Chondrocyte (in vitro differentiated cells): ENCODE results near the gene ITGB1BP1. TPM values are rescaled to one million over a fixed set of nuclear protein-coding genes. Genes with fewer than 3 reads are reported as not detected.
"Not testable (repeated sequence)": the region's sequence is repeated elsewhere in the genome, so short reads cannot be mapped to it uniquely, and the experiment has no call there.

Experiments
- DNase-seq: peaks from one replicate; pipeline ENCODE4 v3.0.0; 2021; ENCODE audit warnings: mixed read lengths, low spot score
- H3K27ac Mint-ChIP-seq: one replicate; pipeline ENCODE4 v1.8.0; 2021; ENCODE audit warnings: mild to moderate bottlenecking, moderate library complexity, mixed read lengths; ENCODE audit not compliant: unreplicated experiment
- H3K27me3 Mint-ChIP-seq: 2 replicates; pipeline ENCODE4 v1.8.0; 2021; ENCODE audit warnings: low read depth, mixed read lengths
- H3K36me3 Mint-ChIP-seq: 2 replicates; pipeline ENCODE4 v1.8.0; 2021; ENCODE audit warnings: low read depth, mixed read lengths
- H3K4me1 Mint-ChIP-seq: 2 replicates; pipeline ENCODE4 v1.8.0; 2021; ENCODE audit warnings: low read depth, mild to moderate bottlenecking, mixed read lengths
- H3K4me3 Mint-ChIP-seq: one replicate; pipeline ENCODE4 v1.8.0; 2021; ENCODE audit warnings: mild to moderate bottlenecking, moderate library complexity, mixed read lengths; ENCODE audit not compliant: unreplicated experiment
- H3K9me3 Mint-ChIP-seq: 2 replicates; pipeline ENCODE4 v1.8.0; 2021; ENCODE audit warnings: low read depth, mixed read lengths
- CTCF ChIP-seq: fragments of 200-600 bp; sonication (generic); IDR thresholded peaks from 2 replicates; pipeline ENCODE4 v1.5.0; 2021; ENCODE audit warnings: antibody characterized with exemption, mild to moderate bottlenecking, moderate library complexity
- total RNA-seq: library from RNA; stranded (reverse); gene quantifications from 3 replicates; pipeline ENCODE4 v1.2.1, GENCODE V29; 2021

ITGB1BP1 gene
- total RNA-seq, 1 donor from 2014 or later, result 117 TPM

DNA sequence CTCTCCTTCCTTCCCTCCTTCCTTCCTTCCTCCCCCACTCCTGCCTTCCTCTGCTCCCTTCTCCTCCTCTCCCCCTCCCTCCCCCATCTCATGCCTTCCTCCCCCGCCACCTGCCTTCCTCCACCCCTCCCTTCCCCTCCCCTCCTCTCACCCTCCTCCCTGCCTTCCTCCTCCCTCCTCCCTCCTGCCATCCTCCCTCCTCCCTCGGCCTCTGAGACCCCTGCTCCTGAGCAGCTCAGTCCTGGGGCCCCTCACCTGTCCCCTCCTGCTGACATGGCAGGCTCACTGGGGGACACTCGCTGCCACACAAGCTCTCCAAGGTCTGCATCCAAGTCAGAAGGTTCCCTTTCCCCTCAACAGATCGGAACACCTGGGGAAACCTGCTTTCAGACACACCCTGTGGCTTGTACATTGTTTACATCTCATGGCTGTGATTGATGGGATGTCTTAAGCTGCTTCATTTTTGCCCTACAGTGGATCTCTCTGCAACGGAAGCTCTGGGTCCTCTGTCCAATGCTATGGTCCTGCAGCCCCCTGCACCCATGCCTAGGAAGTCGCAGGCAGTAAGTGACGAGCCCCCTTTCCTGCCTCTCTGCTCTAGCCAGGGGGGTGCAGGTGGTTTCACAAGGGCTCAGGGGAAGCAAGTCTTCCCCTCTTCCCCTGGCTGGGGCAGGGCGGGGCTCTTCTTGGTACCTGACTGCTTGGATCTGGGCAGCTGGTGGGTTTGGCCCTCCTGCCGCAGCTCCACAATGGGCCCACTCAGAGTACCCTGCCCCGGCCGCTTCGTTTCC, 22.9 kb downstream of the ITGB1BP1 start:
- no peak for DNase-seq
- no peaks in the 10 kb centered on the region for H3K9me3 Mint-ChIP-seq
- no peak overlapping the region for H3K4me3 Mint-ChIP-seq
- peaks cover 21% of the 10 kb centered on the region for H3K4me1 Mint-ChIP-seq
- peak overlapping the region; percentile 57 for H3K27ac Mint-ChIP-seq
- no peaks in the 10 kb centered on the region for H3K27me3 Mint-ChIP-seq
- no peak for TF ChIP-seq CTCF
- H3K36me3 Mint-ChIP-seq, result peaks cover 17% of the 10 kb centered on the region

DNA sequence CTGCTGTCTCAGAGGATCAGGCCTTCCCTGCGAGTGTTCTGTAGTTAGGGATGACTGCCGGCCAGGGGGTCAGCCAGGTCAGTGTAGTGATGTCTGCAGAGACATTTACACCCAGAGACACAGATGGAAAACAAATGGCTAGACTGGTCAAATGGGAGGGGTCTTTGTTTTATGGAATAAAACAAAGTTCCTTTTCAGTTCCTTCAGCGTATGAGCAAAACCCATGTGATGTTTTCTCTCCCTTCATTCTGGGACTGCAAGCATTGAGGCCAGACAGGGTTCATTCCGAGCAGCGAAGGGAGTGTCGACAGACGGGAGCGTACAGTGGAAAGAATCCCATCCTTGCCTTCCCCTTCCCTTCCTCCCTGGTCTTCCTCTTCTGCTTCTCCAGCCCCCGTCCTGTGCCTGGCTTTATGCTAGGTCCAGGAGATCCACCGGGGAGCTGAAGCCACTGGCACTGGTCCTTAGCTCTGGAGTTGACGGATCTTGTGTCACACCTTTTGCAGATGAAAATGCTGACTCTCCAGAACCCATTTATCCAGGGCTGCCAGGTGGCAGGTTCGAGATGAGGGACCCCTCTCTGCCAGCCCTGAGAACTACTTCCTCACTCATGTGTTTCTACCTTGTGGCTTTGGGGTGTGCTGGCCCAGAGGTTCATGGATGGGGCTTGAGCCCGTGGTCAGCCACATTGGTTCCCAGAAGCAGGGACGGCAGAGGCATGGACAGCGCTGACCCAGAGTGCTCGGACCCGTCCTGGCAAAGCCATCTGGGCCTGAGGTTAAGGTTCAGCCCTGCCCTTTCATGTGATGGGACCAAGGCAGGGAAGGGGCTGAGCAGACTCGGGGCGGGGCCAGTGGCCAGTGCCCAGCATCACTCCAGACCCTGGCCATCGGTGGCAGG, 24.2 kb downstream of the ITGB1BP1 start:
- Mint-ChIP-seq H3K4me1 (peaks cover 16% of the 10 kb centered on the region), H3K9me3 (no peaks in the 10 kb centered on the region), H3K36me3 (peaks cover 20% of the 10 kb centered on the region), H3K27ac (peak overlapping the region; percentile 90), H3K27me3 (no peaks in the 10 kb centered on the region), H3K4me3 (no peak overlapping the region)
- peak; percentile 66 for DNase-seq
- TF ChIP-seq CTCF, result no peak

DNA sequence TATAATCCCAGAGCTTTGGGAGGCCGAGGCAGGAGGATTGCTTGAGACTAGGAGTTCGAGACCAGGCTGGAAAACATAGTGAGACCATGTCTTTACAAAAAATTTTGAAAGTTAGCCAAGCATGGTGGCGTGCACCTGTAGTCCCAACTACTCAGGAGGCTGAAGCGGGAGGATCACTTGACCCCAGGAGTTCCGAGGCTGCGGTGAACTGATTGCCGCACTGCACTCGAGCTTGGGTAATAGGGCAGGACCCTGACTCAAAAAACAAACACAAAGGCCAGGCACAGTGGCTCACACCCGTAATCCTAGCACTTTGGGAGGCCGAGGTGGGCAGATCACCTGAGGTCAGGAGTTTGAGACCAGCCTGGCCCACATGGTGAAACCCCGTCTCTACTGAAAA, 25.1 kb downstream of the ITGB1BP1 start:
- peak; percentile 46 for DNase-seq
- peaks cover 18% of the 10 kb centered on the region for H3K36me3 Mint-ChIP-seq
- peak overlapping the region; percentile 49 for H3K27ac Mint-ChIP-seq
- peaks cover 15% of the 10 kb centered on the region for H3K4me1 Mint-ChIP-seq
- not testable (repeated sequence) for H3K27me3 Mint-ChIP-seq, H3K9me3 Mint-ChIP-seq, H3K4me3 Mint-ChIP-seq

DNA sequence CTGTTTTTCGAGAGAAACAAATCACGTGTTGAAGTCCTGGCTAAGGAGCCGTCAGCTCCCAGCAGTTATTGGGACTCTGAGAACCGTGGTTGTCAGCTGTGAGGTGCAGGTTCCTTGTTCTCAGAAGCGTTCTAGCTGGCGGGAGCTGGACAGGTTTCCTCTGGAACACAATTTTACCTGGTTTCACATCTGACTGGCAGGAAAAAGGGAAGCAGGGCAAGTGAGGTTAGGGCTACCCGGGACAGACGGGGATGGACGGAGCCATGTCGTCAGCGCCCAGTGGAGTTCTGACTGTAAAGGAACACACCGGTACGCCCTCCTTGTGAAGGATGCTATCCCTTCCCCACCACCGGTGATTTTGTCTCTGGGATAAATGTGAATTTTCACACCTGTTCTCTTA, 26.1 kb downstream of the ITGB1BP1 start:
- DNase-seq, result peak; percentile 49
- H3K27ac Mint-ChIP-seq, result peak overlapping the region; percentile 51
- H3K27me3 Mint-ChIP-seq, result no peaks in the 10 kb centered on the region
- no peaks in the 10 kb centered on the region for H3K9me3 Mint-ChIP-seq
- TF ChIP-seq CTCF, result no peak
- H3K4me1 Mint-ChIP-seq, result peaks cover 26% of the 10 kb centered on the region
- no peak overlapping the region for H3K4me3 Mint-ChIP-seq
- peaks cover 11% of the 10 kb centered on the region for H3K36me3 Mint-ChIP-seq

DNA sequence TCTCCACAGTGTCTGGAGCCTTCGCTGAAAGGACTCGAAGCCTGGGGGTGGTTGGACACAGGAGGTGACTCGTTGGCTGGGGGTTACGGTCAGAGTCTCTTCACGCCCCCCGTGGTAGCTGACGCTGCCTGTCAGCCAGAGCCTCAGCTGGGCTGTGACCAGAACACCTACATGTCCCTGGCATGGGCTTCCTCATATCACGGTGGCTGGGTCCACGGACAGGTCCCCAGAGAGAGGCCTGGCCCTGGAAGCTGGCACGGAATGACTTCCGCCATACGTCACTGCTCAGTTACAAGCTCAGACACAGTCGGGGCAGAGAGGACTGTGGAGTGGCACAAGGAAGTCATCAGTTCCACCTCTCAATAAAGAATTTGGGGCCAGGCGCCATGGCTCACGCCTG, 28.5 kb downstream of the ITGB1BP1 start:
- H3K9me3 Mint-ChIP-seq, result no peaks in the 10 kb centered on the region
- TF ChIP-seq CTCF, result no peak
- H3K27me3 Mint-ChIP-seq, result no peaks in the 10 kb centered on the region
- DNase-seq, result peak; percentile 79
- H3K4me3 Mint-ChIP-seq, result no peak overlapping the region
- no peak overlapping the region for H3K27ac Mint-ChIP-seq
- H3K4me1 Mint-ChIP-seq, result peaks cover 29% of the 10 kb centered on the region
- peaks cover 20% of the 10 kb centered on the region for H3K36me3 Mint-ChIP-seq
